Prostate gland (tissue), 2 donors: ENCODE measurements around the gene KCNAB1. TPM values are rescaled to one million over a fixed set of nuclear protein-coding genes. Genes with fewer than 3 reads are reported as not detected.

ENCODE experiments used
- DNase-seq: peaks from one replicate; pipeline ENCODE4 v3.0.0-alpha.2; 2019; ENCODE audit warnings: low spot score
- H3K27ac ChIP-seq, 2 donors: fragments of 200-600 bp; sonication (generic); 2 replicates each; pipeline ENCODE4 v1.5.1; 2017 to 2019
- H3K27me3 ChIP-seq: fragments of 200-600 bp; sonication (generic); replicated peaks from 2 replicates; pipeline ENCODE4 v1.5.1; 2019; ENCODE audit not compliant: insufficient read depth
- H3K36me3 ChIP-seq, 2 donors: fragments of 200-600 bp; sonication (generic); 1 replicate in 1 of 2; 2 replicates in 1 of 2; pipeline versions ENCODE4 v1.5.1 to v1.8.1; 2017 to 2019
- H3K4me1 ChIP-seq: fragments of 200-600 bp; sonication (generic); replicated peaks from 2 replicates; pipeline ENCODE4 v1.5.1; 2019
- H3K4me3 ChIP-seq, 2 donors: fragments of 200-600 bp; sonication (generic); 2 replicates each; pipeline ENCODE4 v1.5.1; 2017 to 2019
- H3K9me3 ChIP-seq: fragments of 200-600 bp; sonication (generic); 2 replicates; pipeline ENCODE4 v1.5.1; 2017
- CTCF ChIP-seq, 4 experiments: fragments of 200-600 bp in 2 of 4; fragments of 450-650 bp in 2 of 4; sonication (generic) in 2 of 4; IDR thresholded peaks; 1 replicate in 3 of 4; 2 replicates in 1 of 4; pipeline ENCODE4 v1.5.1; 2016 to 2019; ENCODE audit warnings: antibody characterized with exemption in 4 of 4, mild to moderate bottlenecking in 2 of 4, moderate library complexity in 2 of 4
- POLR2A ChIP-seq: fragments of 450-650 bp; IDR thresholded peaks from one replicate; pipeline ENCODE4 v1.6.1; 2016; ENCODE audit warnings: antibody characterized with exemption, mild to moderate bottlenecking
- POLR2AphosphoS5 ChIP-seq: sonication (generic); formaldehyde crosslinking; IDR thresholded peaks from one replicate; pipeline ENCODE4 v1.6.1; 2017; ENCODE audit warnings: antibody characterized with exemption
- WGBS: methylation state at CpG from one replicate; pipeline ENCODE4 v1.1.5; 2018; 5-methylcytosine and 5-hydroxymethylcytosine counted together
- intact Hi-C: fragments of 100-400 bp; cut with DNase I; formaldehyde crosslinking; loops from one replicate; pipeline ENCODE4 v1.14.2; 2022
- total RNA-seq, 2 donors: library from RNA; depleted of rRNA; stranded (reverse); fragments of >200 nt; gene quantifications; one replicate each; pipeline ENCODE4 v1.1.0, GENCODE V29; 2016

Gene KCNAB1
- total RNA-seq, 2 donors from 2014 or later: 5.2 to 9.5 TPM

GRCh38 chr3:156181509-156181908 lies 61.1 kb downstream of the KCNAB1 start:
- Histone ChIP-seq H3K36me3 (no peaks in the 10 kb centered on the region), H3K27me3 (no peaks in the 10 kb centered on the region), H3K27ac (no peak overlapping the region), H3K4me1 (no peaks in the 10 kb centered on the region), H3K9me3 (no peaks in the 10 kb centered on the region), H3K4me3 (no peak overlapping the region)
- no peak for TF ChIP-seq POLR2A
- DNase-seq: no peak
- intact Hi-C loops: no loop called here
- 80% methylated on average over 2 of the region's 2 CpGs for WGBS

- H3K9me3 ChIP-seq: no peaks in the 10 kb centered on the region
- no peaks in the 10 kb centered on the region for H3K4me1 ChIP-seq
- whole genome bisulfite sequencing: 29% methylated on average over 1 of the region's 1 CpG
- no peak for DNase-seq
- no peaks in the 10 kb centered on the region for H3K36me3 ChIP-seq
- H3K27me3 ChIP-seq: no peaks in the 10 kb centered on the region
- no peak overlapping the region for H3K27ac ChIP-seq
- H3K4me3 ChIP-seq: no peak overlapping the region
- intact Hi-C loops: no loop called here
- TF ChIP-seq POLR2AphosphoS5: no peak
- no peak for TF ChIP-seq POLR2A
- TF ChIP-seq CTCF (IDR thresholded peaks at IDR 0.05): no peak
Measured at GRCh38 chr3:156183396-156183795, 63.0 kb downstream of the KCNAB1 start.

GRCh38 chr3:156184156-156184555 lies 63.8 kb downstream of the KCNAB1 start:
- no peaks in the 10 kb centered on the region for H3K27me3 ChIP-seq
- no peaks in the 10 kb centered on the region for H3K36me3 ChIP-seq
- intact Hi-C loops: no loop called here
- no peak for DNase-seq
- no peak for TF ChIP-seq POLR2AphosphoS5
- no peak for TF ChIP-seq CTCF (IDR thresholded peaks at IDR 0.05)
- no peak for TF ChIP-seq POLR2A
- H3K4me1 ChIP-seq: no peaks in the 10 kb centered on the region
- WGBS: 93% methylated on average over 1 of the region's 1 CpG
- no peak overlapping the region for H3K4me3 ChIP-seq
- H3K9me3 ChIP-seq: no peaks in the 10 kb centered on the region
- H3K27ac ChIP-seq: no peak overlapping the region

- Histone ChIP-seq H3K4me3 (no peak overlapping the region), H3K27me3 (no peaks in the 10 kb centered on the region), H3K9me3 (no peaks in the 10 kb centered on the region), H3K36me3 (no peaks in the 10 kb centered on the region), H3K4me1 (no peaks in the 10 kb centered on the region), H3K27ac (no peak overlapping the region)
- intact Hi-C loops: no loop called here
- 96% methylated on average over 2 of the region's 2 CpGs for WGBS
- no peak for DNase-seq
- no peak for TF ChIP-seq CTCF (IDR thresholded peaks at IDR 0.05)
- TF ChIP-seq POLR2AphosphoS5: no peak
- no peak for TF ChIP-seq POLR2A
Measured at GRCh38 chr3:156187146-156187769, 66.9 kb downstream of the KCNAB1 start.

- Histone ChIP-seq H3K36me3 (no peaks in the 10 kb centered on the region), H3K4me3 (no peak overlapping the region), H3K9me3 (no peaks in the 10 kb centered on the region), H3K27me3 (no peaks in the 10 kb centered on the region), H3K27ac (no peak overlapping the region), H3K4me1 (no peaks in the 10 kb centered on the region)
- DNase-seq: no peak
- intact Hi-C loops: no loop called here
- 93% methylated on average over 3 of the region's 3 CpGs for WGBS
- TF ChIP-seq POLR2AphosphoS5: no peak
- no peak for TF ChIP-seq POLR2A
- no peak for TF ChIP-seq CTCF (IDR thresholded peaks at IDR 0.05)
Measured at GRCh38 chr3:156188757-156189156, 68.4 kb downstream of the KCNAB1 start.
